Stimulated activated CD4-positive, alpha-beta T cell treated with anti-CD3 and anti-CD28 coated beads, TNF-alpha, amount 100 ng/mL, for 24 hours (primary cell): ENCODE results near the gene CEACAM20.
A peak's percentile ranks its signal among the peaks of the same experiment; 100 is the strongest.
"Not testable (repeated sequence)": the region's sequence is repeated elsewhere in the genome, so short reads cannot be mapped to it uniquely, and the experiment has no call there.

Experiments
- DNase-seq, 3 experiments: peaks; one replicate each; pipeline ENCODE4 v3.0.0-alpha.2; 2020; ENCODE audit warnings: low read depth in 3 of 3

CEACAM20 gene

DNA sequence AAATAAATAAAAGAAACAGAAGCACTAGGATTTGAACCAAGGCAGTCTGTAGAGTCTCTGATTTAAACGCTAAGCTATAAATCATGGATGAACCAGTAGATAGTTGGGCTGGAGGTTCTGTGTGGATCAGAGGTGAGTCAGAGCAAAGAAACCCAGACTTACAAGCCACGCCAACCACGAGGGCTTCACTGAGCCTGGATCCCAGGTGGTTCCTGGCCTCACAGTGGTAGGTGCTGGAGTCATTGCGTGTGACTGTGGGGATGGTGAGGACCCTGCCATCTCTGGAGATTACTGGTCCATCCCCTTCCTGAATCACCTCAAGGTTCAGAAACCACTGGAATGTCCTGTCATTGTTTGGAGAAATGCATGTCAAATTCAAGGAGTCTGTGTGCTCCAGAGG lies 19.3 kb upstream of the CEACAM20 start:
- no peak for DNase-seq

DNA sequence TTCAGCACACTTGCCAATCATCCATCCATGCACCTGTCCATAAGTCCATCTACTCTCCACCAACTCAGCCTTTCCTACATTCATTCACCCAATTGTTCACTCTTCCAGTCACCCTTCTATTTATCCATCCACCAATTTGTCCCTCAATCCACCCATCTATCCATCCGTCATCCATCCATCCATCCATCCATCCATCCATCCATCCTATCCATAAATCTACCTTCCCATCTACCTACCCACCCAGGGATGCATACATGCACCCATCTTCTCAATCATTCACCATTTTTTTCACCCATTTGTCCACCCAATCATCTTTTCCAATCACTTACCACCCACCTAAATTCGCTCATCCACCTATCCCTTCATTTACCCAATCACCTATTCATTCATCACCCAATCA lies 14.6 kb upstream of the CEACAM20 start:
- no peak for DNase-seq

DNA sequence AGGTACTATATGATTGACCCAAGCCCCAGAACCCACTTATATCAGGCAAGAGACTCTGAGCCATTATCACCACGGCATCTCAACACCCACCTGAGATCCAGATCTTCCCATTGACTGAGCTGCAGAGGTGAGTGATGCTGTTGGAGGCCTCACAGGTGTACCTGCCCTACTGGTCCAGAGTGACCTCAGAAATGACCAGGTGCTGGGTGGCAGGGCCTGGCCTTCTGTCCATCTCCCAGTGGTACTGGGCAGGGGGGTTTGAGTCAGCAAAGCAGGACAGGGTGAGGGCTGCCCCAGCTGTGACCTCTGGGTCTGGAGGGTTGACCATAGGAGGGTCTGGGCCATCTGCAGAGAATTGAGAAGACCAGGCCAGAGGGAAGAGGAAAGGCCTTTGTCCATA lies 13.2 kb upstream of the CEACAM20 start:
- no peak for DNase-seq

DNA sequence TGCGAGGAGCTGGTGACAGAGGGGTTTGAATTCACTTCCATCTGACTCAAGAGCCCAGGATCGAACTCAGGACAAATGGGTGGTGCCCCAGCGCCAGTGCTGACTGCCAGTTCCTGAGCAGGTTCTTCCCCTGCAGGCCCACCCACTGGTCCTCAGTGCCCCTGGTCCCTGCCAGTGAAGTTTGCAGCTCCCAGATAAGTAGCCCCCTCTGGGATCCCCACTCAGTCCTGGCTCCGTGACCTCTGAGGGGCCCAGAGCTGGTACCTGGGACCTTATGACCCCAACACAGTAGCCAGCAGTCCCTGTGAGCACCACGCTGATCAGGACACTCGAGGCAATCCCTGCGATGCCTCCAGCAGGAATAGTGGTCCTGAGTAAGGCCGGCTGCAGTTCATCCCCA lies 11.3 kb upstream of the CEACAM20 start:
- no peak for DNase-seq

DNA sequence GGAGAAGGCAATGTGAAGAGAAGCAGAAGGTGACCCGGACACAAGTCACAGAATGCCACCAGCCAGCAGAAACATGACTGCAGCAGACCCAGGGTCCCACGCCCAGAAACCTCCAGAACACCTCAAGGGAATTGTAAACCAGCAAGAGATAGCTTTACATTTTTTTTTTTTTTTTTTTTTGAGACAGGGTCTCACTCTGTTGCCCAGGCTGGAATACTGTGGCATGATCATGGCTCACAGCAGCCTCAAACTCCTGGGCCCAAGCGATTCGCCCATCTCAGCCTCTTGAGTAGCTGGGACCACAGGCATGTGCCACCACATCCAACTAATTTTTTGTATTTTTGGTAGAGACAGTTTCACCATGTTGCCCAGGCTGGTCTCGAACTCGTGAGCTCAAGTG lies 10.5 kb upstream of the CEACAM20 start:
- DNase-seq, result no peak

DNA sequence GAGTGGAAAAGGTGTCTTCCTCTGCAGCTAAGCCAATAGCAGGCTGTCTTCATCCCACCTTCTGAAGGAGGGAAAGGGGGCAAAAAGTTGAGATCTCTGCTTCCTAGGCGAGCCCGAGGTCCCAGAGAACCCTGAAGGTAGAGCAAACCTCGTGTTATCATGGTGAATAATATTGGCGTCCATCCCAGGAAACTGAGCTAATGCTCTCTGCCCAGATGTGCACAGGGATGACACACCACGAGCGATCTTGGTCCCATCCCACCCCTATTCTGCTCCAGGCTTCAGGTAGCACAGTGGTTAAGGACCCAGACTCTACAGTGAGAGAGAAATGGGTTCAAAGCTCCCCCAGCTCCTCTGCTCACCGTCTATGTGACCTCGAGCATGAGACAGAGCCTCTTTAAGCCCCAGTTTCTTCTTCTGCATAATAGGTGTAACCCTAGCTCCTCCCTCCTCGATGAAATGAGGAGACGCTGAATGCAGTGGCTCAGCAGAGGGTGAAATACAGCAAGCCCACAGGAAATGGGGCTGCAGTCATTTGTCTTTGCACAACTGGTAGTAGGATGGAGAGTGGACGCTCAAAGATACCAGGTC lies 9.9 kb upstream of the CEACAM20 start:
- no peak for DNase-seq

DNA sequence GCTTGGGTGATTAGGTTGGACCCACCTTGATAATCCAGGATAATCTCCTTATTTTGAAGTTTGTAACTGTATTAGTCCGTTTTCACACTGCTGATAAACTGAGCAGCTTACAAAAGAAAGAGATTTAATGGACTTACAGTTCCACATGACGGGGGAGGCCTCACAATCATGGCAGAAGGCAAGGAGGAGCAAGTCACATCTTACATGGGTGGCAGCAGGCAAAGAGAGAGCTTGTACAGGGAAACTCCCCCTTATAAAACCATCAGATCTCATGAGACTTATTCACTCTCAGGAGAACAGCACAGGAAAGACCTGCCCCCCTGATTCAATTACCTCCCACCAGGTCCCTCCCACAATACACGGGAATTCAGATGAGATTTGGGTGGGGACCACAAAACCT lies 5.9 kb upstream of the CEACAM20 start:
- not testable (repeated sequence) for DNase-seq

DNA sequence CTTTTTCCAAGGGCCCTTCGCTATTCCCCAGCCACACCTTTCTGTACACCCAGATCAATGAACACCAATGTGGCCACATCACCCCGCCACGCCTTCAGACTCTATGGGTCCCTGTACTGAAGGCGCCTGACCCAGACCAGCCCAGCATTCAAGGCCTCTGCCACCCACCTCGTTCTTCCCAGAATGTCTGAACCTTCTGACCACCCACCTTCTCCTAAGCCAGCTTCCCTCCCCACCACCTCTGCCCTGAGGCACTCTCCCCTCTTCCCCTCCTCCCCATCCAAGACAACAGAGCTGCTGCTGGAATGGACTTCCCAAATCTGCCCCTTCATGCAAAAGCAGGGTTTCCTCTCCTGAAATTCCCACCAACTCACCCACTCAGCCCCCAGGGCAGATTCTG lies 3.3 kb upstream of the CEACAM20 start:
- DNase-seq, result no peak

DNA sequence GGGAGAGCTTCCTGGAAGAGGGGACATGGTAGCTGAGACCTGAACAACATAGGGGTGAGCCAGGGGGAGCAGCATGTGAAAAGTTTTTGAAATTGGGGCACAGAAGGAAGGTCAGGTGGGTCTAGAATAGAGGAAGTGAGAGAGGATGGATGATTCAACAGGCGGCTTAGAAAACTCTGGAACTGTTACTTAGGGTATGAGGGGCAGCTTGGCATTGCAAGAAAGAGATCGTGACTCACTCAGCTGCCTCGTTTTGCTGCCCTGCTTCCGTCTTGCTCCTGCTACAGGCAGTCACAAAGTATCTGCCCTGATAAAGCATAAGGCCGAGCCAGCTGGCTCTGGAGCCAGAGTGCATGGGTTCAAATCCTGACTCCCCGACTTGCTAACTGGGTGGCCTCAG lies 1.3 kb upstream of the CEACAM20 start:
- no peak for DNase-seq

DNA sequence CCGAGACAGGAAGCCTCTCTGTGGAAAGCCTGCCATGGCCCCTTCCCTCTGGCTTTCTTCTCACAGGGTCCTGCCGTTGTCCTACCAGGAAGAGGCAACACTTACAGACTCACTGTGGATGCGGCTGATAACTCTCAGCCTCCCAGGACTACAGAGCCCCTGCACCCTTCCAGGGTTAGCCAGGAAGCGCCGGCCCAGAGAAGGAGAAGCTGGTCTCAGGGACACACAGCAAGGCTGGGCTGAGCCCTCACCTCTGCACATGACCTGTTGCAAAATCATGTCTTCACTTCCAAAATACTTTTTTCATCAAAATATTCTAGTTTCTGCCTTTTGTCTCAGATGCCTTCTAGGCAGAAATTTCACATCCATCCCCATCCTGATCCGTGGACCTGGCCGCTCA lies 1.9 kb downstream of the CEACAM20 start:
- DNase-seq, result no peak

DNA sequence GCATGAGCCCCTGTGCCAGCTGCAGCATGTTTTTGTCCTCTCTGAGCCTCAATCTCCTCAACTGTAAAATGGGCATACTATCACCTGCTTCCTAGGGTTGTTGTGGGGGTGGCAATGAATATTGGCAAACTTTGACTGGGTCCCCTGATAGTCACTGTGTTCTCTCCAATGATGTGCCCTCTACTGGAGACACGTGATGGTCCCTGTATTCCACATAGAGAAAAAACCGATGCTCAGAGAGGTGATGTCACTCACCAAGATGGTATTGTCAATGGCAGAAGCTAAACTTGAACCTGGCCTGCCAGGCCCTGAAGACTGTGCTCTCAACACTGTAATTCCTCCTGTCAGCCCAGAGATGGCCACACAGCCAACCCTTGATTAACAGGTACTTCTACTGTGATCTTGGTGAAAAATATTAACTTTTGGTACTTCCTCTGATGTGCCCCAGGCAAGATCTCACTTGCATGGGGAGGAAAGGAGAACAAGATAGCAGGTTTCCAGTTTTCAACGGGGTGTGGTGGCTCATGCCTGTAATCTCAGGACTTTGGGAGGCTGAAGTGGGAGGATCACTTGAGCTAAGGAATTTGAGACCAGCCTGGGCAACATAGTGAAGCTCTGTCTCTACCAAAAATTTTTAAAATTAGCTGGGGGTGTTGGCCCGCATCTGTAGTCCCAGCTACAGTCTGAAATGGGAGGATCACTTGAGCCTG lies 3.6 kb downstream of the CEACAM20 start:
- DNase-seq, result no peak

DNA sequence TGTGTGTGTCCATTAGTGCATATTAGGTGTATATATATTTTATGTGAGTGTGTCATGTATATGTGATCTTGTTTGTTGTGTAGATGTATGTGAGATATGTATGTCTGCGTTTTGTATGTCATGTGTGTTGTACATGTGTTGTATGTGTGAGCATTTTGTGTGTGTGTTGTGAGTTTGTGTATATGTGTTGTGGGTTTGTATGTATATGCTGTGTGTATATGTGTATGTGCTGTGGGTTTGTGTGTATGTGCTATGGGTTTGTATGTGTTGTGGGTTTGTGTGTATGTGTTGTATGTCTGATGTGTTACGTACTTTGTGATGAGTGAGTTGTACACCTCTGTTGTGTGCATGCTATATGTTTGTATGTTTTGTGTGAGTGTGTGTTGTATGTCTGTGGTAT lies 8.1 kb downstream of the CEACAM20 start:
- no peak for DNase-seq

DNA sequence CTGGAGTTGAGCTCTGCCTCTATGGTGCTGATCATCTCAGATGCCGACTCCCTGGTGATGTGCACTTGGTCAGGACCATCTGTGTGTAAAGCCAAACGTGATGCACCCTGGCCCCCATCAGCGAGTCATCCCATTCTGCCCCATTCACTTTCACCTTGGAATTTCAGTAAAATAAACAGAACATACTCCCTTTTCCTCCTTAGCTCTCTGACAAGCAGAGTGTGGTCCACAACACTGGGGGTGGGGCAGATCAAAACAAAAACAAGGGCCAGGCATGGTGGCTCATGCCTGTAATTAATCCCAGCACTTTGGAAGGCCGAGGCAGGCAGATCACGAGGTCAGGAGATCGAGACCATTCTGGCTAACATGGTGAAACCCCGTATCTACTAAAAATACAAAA lies 12.3 kb downstream of the CEACAM20 start:
- no peak for DNase-seq

DNA sequence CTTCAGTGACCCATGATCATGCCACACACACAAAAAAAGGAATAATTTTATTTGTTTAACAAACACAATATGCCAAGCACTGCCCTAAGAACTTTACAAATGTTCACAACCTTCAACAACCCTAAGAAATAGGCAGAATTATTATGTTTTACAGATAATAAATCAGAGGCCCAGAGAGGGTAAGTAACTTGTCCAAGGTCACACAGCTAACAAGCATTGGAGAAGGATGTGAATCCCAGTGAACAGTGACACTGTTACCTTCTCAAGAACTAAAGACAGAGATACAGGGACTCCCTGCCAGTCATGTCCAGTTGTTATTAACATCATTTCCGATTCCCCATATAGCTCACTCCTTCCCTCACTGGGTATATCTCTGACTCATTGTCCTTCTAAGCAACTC lies 13.6 kb downstream of the CEACAM20 start:
- no peak for DNase-seq

DNA sequence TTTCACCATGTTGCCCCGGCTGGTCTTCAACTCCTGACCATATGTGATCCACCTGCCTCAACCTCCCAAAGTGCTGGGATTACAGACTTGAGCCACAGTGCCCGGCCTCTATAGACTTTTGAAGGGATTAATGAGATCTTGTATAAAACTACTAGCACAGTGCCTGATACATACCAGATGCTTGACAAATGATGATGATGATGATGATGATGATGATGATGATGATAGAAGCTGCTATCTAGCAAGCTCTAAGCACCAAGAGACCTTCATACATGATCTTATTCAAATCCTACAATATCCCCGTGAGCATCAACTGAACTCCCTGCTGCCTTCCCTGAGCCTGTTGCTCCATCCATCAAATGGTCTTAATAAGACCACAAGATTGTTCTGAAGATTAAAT lies 14.4 kb downstream of the CEACAM20 start:
- DNase-seq, result no peak

DNA sequence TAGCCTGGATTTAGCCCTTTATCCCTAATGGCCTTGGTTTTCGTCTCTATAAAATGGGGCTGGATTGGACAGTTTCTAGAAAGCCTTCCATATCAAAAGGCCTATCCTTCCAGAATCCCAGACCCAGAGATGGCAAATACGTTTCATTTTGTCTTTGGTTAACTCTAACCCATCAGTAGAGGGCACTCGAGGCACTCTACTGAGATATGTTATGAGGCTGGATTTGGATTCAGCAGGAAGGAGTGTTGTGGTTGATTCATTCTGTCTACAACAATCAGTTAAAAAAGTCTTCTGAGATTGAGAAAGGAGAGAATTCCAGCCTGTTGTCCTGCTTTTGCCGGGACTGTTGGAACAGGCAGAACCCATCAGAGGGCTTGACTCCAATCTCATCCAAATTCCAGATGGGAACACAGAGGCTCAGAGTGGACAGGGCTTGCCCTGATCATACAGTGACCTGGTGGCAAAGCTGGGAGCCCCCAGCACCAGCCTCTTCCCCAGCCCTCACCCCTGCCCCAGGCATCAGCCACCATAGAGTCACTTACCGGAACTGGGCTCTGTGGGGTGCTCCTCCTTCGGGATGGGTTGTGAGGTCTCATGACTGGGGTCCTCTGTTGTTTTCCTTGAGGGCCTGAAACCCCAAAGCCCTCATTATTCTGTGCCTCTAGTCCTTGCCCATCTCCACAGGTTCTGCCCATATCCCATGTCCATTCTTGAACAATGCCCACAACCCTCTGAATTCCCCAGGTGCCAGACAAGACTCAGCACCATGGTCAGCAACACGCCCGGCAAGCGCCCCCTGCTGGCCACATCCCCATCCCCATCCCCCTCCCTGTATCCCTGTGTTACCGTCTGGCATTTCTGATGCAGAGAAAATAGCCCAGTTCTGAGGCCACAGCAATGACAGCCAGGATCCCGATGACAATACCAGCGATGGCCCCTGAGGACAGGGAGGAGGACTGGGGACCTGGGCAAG lies 16.9 kb downstream of the CEACAM20 start:
- DNase-seq, result peak in 1 of 3 experiments; percentile 44

DNA sequence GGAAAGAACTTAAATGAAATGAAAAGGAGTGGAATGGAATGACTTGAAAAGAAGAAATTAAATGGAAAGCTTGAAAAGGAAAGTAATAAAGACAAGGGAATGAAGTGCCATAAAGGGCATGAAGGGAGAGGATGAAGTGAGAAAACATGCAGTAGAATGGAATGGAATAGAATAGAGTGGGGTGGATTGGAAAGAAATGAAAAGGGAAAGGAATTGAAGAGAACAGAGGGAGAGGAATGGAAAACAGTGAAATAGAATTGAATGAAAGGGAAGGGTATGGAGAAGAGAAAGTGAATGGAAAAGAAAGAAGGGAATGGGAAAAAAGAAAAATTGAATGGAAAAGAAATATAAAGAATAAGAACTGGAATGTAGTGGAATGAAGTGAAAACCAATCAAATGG lies 20.0 kb downstream of the CEACAM20 start:
- no peak for DNase-seq

DNA sequence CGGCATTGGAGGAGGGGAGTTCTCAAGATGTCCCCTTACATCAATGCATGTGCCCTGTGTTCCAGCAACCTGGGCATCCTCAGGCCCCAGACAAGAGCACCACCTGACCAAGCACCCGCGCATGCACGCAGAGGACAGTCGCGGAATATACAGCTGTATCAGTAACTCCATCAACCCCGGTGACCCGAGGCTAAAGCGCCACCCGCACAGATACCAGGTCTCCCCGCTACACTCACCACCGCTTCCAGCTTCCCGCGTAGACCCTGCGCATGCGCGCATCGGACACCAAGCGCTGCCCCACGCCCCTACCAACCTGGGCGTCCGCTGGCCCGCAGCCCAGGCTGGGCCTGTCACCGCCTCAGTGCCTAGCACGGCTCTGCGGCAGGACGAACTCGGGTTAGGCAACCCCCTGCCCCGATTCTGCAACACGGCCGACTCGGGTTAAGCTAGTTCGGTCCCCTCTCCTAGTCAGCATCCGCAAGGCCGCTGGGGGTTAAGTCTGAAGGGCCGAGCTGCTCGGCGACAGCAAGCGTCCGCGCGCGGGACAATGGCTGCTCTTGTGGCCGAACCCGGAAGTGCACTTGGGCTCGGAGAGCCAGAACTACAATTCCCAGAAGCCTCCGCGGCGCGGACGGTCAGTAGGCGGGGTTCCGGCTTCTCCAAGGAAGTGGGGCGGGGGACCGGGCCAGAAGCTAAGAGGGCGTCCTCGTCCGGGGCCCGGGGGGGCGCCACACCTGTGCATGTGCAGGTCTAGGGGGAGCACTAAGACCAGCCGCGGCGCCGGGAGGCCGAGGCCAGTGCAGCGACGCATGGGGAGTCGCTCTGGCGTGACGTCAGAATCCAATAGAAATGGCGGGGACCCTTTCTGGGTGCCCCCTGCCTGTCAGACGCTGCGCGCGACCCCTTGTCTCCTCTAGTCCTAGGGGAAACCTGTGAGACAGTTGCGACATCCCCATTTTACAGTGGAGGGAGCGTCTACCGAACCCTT lies 29.2 kb downstream of the CEACAM20 start, which contains the start of gene ZNF180:
Gene ZNF180 (minus strand): TSS at position 561 of the 988 bp plus-strand sequence. CDS start 3,188 bp downstream, outside the sequence.
- peak; percentile 91 to 94 (median 92) for DNase-seq

DNA sequence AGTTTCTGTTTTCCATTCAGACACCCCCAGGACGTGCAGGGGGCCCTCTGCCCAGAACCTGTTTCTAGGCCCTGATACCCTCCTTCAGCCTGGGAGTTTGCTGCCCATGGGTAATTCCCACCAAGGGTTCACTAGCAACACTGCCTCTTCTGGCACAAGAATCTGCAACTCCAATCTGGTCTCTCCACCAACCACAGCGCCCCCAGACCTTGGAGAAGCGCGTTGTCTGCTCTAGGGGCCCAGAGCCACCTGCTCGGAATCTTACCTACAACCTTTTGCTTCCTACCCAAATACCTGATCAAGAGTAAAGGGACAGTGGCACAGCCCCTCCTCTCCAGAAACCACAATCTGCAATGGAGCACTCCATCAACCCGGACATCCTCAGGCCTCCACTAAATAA lies 29.9 kb downstream of the CEACAM20 start:
- DNase-seq, result no peak

DNA sequence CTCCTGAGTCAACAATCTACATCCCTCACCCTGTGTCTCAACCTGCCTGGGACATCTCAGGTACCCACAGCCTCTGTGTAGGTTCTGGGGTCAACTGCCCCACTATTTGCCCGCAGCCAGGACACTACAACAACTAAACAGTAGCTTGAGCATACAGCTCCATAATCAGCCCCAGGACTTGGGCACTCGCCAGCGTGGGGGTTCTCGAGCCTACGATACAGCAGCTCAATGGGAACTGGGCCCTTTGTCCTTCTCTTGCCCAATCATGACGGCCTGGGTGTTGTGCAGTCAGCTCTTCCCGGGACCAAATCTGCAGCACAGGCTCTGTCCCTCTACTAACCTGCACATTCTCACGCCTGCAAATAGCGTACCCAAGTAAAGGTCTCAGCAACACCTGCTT lies 30.5 kb downstream of the CEACAM20 start:
- no peak for DNase-seq

DNA sequence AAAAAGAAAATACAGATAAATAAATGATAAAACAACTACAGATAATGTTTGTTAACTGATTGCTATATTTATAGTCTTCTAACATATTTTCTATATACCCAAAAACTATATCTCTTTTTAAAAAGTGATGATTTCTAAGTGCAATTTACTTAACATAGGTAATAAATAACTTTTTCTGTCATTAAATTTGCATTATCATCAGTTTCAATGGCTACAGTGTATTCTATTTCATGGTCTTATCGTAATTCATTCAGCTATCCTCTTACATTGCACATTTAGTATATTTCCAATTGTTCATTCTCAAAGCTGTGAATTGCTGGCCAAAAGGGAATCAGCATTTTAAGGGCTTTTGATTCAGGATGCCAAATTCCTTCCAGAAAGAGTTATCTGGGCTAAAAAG lies 32.8 kb downstream of the CEACAM20 start:
- DNase-seq, result no peak
